Thyroid gland (tissue), 4 donors: ENCODE measurements around the gene ITM2C. TPM values are rescaled to one million over a fixed set of nuclear protein-coding genes. Genes with fewer than 3 reads are reported as not detected.

Experiments used
- DNase-seq, 2 donors: peaks; one replicate each; pipeline ENCODE4 v3.0.0-alpha.2; 2019
- H3K27ac ChIP-seq, 3 donors: fragments of 200-600 bp; sonication (generic); 1 replicate in 2 of 3; 2 replicates in 1 of 3; pipeline ENCODE4 v1.5.1; 2016 to 2019; ENCODE audit warnings: mild to moderate bottlenecking in 1 of 3, moderate library complexity in 1 of 3
- H3K27me3 ChIP-seq: fragments of 200-600 bp; sonication (generic); one replicate; pipeline ENCODE4 v1.5.1; 2019
- H3K36me3 ChIP-seq, 2 donors: fragments of 200-600 bp; sonication (generic); one replicate each; pipeline ENCODE4 v1.5.1; 2016 to 2019
- H3K4me1 ChIP-seq, 2 donors: fragments of 200-600 bp; sonication (generic); one replicate each; pipeline ENCODE4 v1.5.1; 2017 to 2019
- H3K4me3 ChIP-seq, 3 donors: fragments of 200-600 bp; sonication (generic); replicated peaks in 1 of 3; 1 replicate in 2 of 3; 2 replicates in 1 of 3; pipeline ENCODE4 v1.5.1; 2016; ENCODE audit warnings: mild to moderate bottlenecking in 1 of 3
- H3K9me3 ChIP-seq: fragments of 200-600 bp; sonication (generic); one replicate; pipeline ENCODE4 v1.5.1; 2017
- POLR2A ChIP-seq, 2 donors: fragments of 450-650 bp; IDR thresholded peaks; one replicate each; pipeline ENCODE4 v1.6.1; 2017; ENCODE audit warnings: antibody characterized with exemption in 2 of 2, mild to moderate bottlenecking in 2 of 2, moderate library complexity in 1 of 2
- WGBS, 2 donors: methylation state at CpG; one replicate each; pipeline ENCODE4 v1.1.5; 2017; 5-methylcytosine and 5-hydroxymethylcytosine counted together
- intact Hi-C: fragments of 100-400 bp; cut with DNase I; formaldehyde crosslinking; loops from one replicate; pipeline ENCODE4 v1.15.1; 2023
- total RNA-seq, 4 donors: library from RNA; depleted of rRNA; stranded (reverse); fragments of >200 nt; gene quantifications; one replicate each; pipeline ENCODE4 v1.2.3, GENCODE V29; 2016
- TF ChIP-seq, protein P1 (sequence below), 6 experiments: fragments of 200-600 bp in 3 of 6; fragments of 450-650 bp in 3 of 6; sonication (generic) in 3 of 6; IDR thresholded peaks; one replicate each; pipeline ENCODE4 v1.5.1; 2016 to 2019; ENCODE audit warnings: antibody characterized with exemption in 6 of 6, mild to moderate bottlenecking in 2 of 6, inconsistent platforms in 1 of 6, moderate library complexity in 1 of 6

The ITM2C gene
- total RNA-seq, 4 donors from 2014 or later: 29.2 to 54.0 (median 45.4) TPM

DNA sequence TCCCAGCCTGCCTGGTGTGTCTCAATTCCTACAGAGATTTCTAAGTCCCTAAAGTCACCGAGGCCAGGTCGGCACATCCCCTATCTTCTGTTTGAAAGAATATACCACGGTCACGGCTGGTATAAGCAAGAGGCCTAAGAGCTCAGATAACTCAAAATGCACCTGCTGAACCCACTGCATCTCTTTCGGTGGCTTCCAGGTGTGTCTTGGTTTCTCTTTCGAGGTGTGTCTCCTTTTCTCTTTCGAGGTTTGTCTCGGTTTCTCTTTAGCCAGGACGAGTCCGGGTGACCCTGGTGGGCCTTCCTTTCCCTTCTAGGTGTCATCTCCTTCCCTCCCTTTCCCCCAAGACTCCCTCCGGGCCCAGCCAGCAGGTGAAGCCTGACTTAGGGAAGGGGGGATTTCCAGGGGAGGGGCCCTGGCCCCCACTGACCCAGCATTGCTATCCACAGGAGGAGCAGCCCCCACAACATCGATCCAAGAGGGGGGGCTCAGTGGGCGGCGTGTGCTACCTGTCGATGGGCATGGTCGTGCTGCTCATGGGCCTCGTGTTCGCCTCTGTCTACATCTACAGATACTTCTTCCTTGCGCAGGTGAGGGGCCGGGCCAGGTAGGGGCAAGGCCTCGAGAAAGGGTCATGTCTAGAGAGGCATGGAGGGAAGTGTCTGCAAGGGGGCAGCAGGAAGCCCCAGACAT, 8.4 kb downstream of the ITM2C start:
- no peak for DNase-seq
- WGBS, 2 donors: 90 to 97% methylated on average over 21 of the region's 21 CpGs
- H3K36me3 ChIP-seq: no peaks in the 10 kb centered on the region
- H3K27ac ChIP-seq: no peak overlapping the region
- intact Hi-C loops: no loop called here
- no peaks in the 10 kb centered on the region for H3K9me3 ChIP-seq
- TF ChIP-seq, protein P1, sequence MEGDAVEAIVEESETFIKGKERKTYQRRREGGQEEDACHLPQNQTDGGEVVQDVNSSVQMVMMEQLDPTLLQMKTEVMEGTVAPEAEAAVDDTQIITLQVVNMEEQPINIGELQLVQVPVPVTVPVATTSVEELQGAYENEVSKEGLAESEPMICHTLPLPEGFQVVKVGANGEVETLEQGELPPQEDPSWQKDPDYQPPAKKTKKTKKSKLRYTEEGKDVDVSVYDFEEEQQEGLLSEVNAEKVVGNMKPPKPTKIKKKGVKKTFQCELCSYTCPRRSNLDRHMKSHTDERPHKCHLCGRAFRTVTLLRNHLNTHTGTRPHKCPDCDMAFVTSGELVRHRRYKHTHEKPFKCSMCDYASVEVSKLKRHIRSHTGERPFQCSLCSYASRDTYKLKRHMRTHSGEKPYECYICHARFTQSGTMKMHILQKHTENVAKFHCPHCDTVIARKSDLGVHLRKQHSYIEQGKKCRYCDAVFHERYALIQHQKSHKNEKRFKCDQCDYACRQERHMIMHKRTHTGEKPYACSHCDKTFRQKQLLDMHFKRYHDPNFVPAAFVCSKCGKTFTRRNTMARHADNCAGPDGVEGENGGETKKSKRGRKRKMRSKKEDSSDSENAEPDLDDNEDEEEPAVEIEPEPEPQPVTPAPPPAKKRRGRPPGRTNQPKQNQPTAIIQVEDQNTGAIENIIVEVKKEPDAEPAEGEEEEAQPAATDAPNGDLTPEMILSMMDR (IDR thresholded peaks at IDR 0.05): no peak
- no peak for TF ChIP-seq POLR2A (IDR thresholded peaks at IDR 0.05)
- H3K4me3 ChIP-seq: no peak overlapping the region
- H3K27me3 ChIP-seq: no peaks in the 10 kb centered on the region
- H3K4me1 ChIP-seq: no peaks in the 10 kb centered on the region

DNA sequence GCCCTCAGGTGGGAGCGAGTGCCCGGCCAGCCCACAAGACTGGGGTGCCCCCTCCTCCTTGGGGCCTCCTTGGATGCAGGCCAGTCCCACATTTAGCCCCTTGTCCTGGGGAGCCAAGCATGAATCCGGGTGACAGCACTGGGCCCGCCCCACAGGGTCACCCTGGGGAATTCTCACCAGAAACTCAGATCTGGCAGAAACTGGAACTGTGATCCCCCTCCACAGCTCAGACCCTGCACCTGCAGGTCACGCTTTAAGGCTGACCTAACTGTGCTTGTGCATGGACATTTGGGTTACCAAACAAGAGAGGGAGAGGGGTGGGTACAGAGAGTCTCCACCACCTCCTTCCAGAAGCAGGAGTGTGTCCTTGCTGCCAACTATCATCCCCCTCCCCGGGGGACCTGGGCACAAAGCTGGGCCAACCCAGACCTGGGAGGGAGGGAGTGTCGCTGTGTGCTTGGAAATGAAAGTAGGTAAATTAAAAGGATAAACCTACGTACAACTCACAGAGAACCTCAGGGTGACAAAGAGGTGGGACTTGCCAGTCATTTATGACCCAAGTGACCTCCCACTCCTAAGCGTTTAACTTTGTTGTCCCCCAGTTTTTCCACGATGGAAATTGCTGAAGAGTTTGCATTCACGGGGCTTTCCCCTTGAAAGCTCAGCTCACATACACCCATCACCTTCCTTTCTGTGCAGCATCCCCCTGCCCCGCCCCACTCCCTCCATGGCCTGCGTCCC, 9.1 kb downstream of the ITM2C start:
- no peak overlapping the region for H3K27ac ChIP-seq
- no peak overlapping the region for H3K4me3 ChIP-seq
- intact Hi-C loops: no loop called here
- no peaks in the 10 kb centered on the region for H3K27me3 ChIP-seq
- H3K9me3 ChIP-seq: no peaks in the 10 kb centered on the region
- 82 to 95% methylated on average over 11 to 13 of the region's 13 CpGs for WGBS, 2 donors
- H3K4me1 ChIP-seq: no peaks in the 10 kb centered on the region
- DNase-seq: no peak
- no peak for TF ChIP-seq POLR2A (IDR thresholded peaks at IDR 0.05)
- TF ChIP-seq, protein P1 (IDR thresholded peaks at IDR 0.05): no peak
- no peaks in the 10 kb centered on the region for H3K36me3 ChIP-seq

DNA sequence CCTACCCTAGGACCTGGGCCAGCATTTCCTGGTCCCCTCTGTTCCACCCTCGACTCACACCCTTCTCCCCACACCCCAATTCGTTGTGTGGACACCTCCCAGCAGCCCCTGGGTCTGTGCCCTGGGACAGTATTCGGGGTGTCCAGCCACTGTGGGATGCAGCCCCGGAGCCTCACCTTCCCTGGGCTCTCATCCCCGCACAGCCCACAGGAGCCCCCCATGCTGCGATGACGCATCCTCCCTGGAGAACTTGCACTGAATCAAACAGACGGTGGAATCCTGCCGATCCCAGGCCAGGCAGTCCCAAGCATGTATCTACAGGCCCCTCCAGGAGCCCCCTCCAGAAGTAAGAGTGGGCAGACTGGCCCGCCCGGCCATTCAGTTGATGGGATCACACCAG, 9.7 kb downstream of the ITM2C start:
- intact Hi-C loops: no loop called here
- Histone ChIP-seq H3K27me3 (no peaks in the 10 kb centered on the region), H3K9me3 (no peaks in the 10 kb centered on the region), H3K4me1 (no peaks in the 10 kb centered on the region), H3K36me3 (no peaks in the 10 kb centered on the region), H3K27ac (no peak overlapping the region), H3K4me3 (no peak overlapping the region)
- DNase-seq: no peak
- 88 to 90% methylated on average over 9 of the region's 11 CpGs for WGBS, 2 donors
- TF ChIP-seq, protein P1 (IDR thresholded peaks at IDR 0.05): no peak
- TF ChIP-seq POLR2A (IDR thresholded peaks at IDR 0.05): no peak

DNA sequence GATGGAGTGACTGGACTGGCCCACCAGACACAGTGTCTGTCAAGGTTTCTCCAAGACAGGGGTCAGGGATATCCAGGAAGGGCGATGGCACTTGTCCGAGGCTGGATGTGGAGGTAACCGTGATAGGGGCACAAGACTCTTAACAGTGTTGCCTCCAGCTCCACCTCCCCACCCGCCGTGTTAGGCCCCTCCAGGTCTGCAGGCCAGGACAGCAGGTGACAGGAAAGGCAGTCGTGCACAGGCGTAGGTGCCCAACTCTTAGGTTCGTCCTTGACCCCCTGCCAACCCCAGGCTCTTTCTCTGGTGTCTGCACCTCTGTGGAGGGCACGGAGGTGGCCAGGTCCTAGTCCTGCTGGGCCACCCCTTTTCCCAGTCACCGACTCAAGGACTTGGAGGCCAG, 10.1 kb downstream of the ITM2C start:
- H3K4me3 ChIP-seq: no peak overlapping the region
- intact Hi-C loops: no loop called here
- DNase-seq: no peak
- H3K36me3 ChIP-seq: no peaks in the 10 kb centered on the region
- no peaks in the 10 kb centered on the region for H3K27me3 ChIP-seq
- H3K9me3 ChIP-seq: no peaks in the 10 kb centered on the region
- 94 to 98% methylated on average over 8 to 10 of the region's 10 CpGs for WGBS, 2 donors
- H3K4me1 ChIP-seq: no peaks in the 10 kb centered on the region
- TF ChIP-seq, protein P1 (IDR thresholded peaks at IDR 0.05): no peak
- TF ChIP-seq POLR2A (IDR thresholded peaks at IDR 0.05): no peak
- no peak overlapping the region for H3K27ac ChIP-seq
